Germinal center (tissue), 1 donor: ENCODE results near the gene UBASH3A.
"Not testable (repeated sequence)": the region's sequence is repeated elsewhere in the genome, so short reads cannot be mapped to it uniquely, and the experiment has no call there.

Experiments
- DNase-seq: peaks from one replicate; pipeline ENCODE4 v3.0.0; 2012; ENCODE audit warnings: mixed read lengths, low spot score

The UBASH3A gene

DNA sequence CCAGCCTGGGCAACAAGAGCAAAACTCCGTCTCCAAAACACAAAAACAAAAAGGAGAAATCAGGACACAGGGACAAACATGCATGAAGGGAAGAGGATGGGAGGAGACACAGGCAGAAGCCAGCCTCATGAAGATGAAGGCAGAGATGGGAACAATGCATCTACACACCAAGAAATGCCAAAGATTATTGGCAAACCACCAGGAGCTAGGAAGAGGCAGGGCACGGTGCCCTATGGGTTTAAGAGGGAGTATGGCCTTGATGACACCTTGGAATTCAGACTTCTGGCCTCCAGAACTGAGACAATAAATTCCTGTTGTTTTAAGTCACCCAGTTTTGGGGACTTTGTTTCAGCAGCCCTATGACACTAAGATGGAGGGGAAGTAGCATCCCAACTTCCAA lies 13.0 kb upstream of the UBASH3A start:
- DNase-seq: no peak

DNA sequence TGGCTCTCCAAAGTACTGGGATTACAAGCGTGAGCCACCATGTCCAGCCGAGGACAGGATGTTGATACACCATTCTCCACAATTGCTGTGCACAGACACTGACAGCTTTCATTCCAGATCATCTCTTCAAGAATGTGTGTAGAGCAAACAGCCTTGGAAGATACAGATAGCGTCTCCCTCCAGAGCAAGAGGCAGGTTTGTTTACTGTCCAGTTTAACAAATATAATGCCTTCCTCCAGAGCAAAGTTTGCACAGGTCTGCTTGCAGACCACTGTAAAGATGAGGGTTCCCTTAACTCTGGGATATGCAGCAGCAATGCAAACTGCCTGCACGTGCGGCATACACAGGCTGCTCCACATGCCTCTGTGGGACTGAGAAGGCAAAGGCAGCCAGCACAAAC lies 12.4 kb upstream of the UBASH3A start:
- DNase-seq: no peak

DNA sequence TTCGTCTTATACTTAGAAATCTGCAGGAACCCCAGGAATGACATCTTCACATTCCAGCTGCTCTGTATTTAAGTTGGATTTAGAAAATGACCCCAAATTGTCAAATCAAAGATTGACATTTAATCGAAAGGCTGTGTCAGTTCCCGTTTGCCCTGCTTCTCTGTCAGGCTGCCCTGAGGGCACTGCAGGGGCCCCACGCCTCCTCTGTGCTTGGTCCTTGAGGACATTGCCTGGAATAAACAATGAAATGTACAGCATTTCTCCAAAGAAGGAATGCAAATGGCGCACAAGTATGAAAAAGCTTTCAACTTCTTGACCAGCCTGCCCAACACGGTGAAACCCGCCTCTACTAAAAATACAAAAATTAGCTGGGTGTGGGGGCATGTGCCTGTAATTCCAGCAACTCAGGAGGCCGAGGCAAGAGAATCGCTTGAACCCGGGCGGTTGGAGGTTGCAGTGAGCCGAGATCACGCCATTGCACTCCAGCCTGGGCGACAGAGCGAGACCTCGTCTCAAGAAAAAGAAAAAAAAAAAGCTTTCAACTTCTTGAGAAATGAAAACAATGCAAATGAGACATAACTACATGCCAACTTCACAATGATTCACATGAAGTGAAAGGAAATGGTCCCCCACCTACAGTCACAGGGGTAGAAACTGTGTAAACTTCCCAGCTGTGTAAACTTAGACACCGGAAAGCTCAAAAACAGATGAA lies 10.8 kb upstream of the UBASH3A start:
- peak; percentile 34 for DNase-seq

DNA sequence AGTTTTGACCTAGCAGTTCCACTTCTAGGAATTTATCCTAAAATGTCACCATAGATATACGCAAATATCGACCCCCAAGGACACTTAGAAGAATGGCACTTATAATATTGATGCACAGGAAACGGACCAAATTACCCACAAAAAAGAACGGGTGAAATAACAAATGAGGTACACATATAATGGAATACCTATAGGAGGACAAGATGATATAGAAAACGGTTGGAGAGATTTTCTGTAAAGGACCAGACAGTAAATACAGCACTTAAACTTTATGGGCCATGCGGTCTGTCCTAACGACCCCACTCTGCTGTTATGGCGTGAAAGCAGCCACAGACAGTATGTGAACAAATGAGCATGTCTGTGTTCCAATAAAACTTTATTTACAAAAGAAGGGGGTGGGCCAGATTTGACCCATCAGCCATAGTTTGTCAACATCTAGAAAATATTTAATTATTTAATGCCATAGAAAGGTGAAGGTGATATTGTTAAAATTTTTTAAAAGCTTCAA lies 10.2 kb upstream of the UBASH3A start:
- no peak for DNase-seq

DNA sequence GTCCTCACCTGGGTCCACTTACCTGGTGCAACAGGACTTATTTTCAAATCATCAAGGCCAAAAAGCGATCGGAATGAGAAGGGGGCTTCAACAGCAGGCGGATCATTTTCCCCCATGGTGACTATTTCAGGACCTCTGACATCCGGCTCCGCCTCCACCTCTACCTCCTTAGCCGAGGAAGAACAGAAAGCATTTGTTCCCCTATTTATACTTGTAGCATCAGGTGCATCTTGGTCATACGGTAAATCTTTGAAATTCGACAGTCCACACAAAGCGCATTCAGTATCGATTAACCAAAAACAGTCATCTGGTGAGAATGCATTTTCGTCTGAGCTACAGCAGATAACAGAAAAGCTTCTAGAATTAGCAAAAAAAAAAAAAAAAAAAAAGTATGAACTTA lies 8.4 kb upstream of the UBASH3A start:
- no peak for DNase-seq

DNA sequence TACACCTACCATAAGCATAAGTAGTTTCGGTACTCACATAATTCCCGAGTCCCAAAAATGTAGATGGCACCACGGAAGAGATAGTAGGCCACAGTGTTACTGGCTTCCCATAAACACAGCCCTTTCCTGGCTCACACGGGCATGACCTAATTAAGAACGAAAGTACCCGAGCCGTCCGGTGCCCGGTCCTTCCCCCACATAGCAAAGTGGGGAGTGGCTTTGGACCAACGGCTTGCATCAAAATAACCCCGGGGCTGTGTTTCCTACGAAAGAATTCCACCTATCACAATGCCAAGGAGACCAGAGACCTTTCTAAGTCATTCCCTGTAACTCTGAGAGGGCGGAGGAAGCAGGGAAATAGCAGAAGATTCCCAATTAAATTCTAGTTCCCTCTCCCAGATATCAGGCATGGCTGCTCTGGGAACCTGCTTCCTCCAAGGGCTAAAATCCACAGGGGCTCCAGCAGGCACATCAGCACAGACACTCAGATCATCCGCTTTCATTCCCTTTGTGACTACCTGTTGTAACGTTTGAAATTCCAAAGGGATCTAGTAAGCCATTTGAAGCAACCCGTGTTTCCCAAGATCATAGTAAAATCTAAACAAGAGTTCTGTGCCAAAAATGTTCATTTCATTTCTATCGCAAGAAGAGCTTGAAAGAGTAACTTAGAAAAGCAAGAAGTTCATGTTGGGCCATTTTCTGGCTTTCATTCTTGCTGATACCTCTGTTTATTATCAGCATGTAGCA lies 7.6 kb upstream of the UBASH3A start, which contains the start of gene TMPRSS3:
TSS of gene TMPRSS3 (minus strand) at position 148 of the 747 bp plus-strand sequence. CDS start 635 bp downstream, outside the sequence.
- DNase-seq: no peak

DNA sequence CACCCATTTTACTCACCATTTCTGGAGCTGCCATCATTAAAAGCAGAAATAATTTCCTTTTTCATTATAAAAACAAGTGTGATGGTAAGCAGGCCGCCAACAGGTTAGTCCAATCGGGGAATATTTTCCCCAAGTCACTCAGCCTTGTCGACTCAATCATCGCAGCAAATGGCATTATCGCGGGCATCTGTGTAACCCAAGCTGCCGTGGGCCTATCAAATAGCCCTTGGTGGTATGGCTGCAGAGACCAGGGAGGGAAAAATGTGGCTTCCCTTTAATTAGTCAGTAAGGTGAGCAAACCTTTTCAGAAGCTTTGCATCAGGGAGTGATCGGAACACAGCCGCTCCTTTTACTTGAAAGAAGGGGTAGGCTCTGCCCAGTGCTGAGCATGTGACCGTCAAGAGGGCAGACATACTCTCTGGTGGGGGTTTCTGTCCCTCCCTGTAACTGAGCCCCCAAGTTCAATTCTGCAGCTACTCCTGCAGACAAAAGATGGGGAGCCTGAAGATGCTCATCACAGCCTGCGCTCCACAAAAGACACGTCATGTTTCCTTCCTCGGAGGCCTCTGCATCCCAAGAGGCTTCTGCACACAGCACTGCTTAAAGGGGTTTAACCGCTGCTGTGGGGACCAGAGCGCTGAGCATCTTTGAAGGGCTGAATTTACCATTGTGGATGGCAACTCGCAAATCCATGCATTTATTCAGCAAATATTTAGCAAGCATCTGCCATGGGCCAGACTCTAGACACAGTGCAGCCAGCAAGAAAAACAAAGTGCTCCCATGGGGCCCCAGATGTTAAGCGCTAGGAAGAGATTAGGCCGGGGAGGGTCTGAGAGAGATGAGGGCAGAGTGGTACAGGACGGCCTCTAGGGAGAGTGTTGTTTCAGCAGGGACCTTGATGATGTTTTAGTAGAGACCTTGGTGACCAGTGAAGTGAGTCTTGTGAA lies 6.6 kb upstream of the UBASH3A start:
- DNase-seq: no peak

DNA sequence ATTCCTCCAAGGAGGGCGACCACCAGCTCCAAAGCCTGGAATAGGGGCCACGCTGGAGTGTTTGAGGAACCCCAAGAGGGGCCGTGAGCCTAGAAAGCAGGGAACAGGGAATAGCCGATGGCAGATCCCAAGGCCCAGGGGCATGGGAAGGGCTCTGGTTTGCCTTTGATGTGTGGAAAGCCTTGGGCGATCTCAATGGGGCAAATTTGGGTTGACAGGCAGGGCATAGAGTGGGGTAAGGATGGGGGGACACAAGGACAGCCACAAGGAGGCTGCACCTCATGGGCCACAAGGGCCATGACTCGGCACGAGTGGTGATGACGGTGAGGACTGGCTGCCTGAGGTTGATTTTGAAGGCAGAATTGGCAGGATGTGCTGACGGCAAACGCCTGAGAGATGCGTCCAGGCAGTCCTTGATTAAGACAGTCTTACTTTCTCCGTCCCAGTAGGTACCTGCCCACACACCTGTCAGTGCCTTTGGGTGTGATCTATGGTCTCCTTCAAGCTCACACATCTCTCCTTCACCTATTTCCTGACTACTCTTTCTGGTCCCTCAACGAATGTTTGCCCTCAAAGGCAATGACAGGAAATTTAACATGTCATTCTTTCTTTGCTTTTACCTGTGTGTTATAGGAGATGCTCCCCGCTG lies 5.8 kb upstream of the UBASH3A start:
- DNase-seq: no peak

DNA sequence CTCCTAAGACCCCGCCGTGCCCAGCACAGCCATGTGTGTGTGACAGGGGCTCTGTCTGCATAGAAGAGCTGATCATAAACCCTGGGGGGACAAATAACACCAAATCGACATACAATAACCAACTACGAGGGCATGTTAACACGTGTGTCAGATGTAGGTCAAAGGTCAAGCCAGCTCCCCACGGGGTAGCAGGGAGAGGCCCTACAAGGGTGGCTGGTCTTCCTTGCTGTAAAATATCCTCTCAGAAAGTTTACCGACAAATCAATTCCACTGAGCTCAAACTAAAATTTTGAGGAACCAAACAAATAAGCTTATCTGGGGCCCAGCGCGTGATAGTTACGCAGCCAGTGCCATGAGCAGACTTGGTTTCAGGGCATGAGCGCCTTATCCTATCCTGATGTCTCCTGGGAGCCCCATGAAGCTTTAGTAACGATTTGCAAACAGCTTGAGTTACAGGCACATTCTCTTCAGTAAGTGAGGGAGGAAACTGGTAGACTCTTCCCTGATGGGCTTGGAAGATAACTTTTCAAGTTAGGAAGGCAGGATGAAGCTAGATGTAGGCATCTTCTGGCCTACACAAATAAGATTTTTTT lies 5.2 kb upstream of the UBASH3A start:
- no peak for DNase-seq

DNA sequence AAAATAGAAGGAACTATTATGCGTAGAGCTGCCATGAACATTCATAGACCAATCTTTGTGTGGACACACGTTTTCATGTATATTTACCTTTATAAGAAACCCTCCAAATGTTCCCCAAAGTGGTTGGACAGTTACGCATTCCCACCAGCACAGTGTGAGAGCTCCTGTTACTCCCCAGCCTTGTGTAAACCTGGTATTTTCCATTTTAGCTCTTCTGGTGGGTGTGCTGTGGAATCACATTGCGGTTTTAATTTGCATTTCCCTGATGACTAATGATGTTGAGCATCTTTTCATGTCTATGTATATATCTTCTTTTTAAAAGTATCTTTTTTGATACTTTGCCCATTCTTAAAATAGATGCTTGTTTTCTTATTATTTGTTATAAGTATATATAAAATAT lies 3.2 kb upstream of the UBASH3A start:
- no peak for DNase-seq

DNA sequence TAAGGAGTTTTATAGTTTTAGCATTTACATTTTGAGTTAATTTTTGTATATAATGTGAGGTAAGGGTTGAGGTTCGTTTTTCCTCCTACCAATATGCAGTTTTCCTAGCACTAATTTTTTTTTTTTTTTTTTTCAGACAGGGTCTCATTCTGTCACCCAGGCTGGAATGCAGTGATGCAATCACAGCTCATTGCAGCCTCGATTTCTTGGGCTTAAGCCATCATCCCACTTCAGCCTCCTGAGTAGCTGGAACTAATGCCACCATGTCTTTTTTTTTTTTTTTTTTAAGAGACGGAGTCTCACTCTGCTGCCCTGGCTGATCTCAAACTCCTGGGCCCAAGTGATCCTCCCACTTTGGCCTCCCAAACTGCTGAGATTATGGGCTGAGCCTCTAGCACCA lies 2.5 kb upstream of the UBASH3A start:
- no peak for DNase-seq

DNA sequence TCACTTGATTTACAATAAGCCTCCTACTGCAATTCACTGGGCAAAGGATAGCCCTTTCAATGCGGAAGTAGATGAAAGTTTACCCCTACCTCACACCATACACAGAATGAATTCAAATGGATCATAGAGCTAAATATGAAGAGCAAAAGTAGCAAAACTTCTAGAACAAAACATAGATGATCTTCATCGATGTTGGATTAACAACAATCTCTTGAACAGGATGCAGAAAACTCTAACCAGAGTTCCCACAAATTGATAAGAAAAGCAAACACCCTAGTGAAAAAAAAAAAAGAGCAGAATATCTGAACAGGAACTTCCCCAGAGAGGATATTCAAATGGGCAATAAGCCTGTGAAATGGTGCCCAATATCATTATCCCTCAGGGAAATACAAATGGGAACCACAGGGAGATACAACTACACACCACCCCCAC lies 1.9 kb upstream of the UBASH3A start:
- no peak for DNase-seq

DNA sequence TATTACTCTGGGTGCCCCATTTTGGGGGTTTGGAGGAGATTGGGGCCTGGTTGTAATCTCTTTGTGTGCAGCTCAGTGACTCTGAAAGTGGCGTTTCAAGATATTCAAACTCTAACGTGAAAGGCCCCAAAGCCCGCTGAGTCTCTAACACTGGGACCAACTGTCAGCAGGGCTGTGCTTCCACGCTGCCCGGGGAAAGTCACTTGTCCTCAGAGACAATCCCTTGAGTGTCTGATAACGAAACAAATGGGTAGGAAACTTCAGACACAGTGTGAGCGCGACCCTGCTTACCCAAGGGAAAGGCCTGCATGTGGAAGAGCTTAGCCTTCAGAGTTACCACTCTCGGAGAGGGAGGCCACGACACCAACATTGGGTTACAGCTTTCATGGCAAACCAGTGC lies 837 bp downstream of the UBASH3A start:
- DNase-seq: no peak

DNA sequence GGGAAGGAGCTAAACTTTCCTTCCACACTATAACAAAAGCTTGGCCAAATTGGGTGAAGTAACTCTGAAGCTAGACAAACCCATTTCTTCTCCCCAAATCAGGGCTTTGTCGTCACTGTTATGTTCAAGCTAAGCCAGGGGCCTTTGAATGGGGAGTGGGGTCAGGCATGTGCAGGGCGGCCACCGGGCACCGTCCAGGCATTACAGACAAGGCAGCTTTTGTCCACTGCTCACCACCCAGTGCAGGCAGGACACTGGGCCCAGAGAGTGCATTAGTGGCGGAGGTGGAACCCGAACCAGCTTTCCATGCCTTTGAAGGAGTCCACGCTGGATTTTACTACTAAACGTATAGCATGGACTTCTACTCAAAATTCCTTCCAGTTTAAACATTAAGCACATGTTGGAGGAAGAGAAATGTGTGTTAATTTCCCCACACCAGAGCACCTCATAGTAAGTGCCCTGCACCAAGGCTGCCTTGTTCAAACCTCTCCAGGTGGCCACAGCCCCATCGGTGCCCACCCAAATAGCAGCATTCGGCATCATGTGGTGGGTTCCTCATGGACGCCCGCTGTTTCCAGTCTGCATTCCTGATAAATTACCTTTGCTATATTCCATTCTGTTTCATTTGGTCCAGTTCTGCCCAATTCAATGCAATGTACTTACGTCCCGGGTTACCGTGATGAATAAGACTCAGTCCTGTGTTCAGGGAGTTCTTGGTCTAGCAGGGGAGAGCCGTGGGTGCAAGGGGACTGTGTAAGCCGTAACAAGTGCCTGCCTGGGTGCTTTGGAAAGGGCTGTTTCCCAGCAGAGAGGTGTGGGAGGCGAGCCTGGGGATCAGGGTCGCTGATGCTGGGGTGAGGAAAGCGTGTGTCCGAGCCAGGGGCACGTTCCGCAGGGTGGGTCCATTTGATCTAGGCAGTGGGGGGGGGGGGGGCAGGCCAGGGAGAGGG lies 1.6 kb downstream of the UBASH3A start:
- no peak for DNase-seq

DNA sequence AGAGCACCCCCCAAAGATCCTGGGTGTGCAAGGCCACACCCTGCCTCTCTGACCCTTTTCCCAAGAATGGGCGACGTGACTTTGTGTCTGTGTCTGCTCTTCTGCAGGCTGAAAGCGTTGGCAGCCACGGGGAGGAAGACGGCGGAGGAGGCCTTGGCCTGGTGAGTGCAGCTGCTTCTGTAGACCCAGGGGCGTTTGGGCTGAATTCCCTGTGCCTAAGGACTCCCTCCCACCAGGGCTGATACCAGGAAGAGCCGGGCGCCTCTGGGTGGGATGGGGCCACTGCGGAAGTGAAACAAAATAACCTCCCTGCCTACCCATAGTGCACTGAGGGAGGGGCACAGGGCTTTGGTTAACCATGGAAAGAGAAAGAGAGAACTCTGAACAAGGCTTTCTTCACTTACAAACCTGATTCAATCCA lies 2.5 kb downstream of the UBASH3A start:
- no peak for DNase-seq

DNA sequence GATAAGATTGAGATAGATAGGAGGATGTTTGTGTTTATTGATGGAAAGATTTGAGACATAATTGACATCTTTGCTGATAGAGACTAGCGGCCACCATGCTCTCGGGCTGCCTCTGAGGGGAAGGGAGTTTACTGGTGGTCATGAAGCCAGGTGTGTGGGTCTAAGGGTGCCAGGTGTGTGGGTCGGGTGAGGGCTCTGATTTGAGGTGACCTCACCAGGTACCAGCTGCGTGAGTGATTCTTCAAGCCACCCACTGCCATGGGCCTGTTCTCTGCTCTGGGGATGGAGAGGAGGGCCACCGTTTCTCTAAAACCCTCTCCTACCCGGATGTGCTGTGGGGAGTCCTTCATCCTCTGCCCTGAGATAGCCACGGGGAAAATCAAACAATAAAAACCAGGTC lies 3.2 kb downstream of the UBASH3A start:
- no peak for DNase-seq

DNA sequence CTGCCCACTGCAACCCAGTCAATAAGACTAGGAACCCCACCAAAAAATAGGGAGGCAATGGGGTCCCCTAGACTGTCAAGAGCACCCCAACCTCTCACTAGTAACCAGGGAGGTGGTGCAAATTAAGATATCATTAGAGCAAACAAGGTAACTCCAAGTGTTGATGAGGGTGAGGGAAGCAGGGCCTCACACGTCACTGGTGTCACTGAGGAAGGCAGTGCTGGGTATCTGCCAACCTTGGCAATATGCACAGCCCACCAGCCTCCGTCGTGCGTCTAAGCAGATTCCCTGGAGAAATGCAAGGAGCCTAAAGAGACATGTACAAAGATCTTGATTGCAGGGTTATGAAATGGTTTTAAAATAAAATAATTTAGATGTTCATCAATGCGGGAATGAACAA lies 3.8 kb downstream of the UBASH3A start:
- DNase-seq: no peak

DNA sequence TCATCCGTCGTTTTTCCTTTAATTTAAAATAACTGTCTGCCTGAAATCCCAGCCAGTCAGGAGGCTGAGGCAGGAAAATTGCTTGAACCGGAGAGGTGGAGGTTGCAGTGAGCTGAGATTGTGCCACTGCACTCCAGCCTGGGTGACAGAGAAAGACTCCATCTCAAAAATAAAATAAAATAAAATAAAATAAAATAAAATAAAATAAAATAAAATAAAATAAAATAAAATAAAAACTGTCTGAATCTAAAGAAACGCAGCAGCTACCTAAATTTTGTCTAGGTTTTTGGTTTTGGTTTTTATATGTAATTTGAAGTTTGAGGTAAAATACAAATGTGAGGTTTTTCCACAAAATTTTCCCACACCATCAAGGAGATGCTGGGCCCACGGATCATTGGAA lies 5.0 kb downstream of the UBASH3A start:
- not testable (repeated sequence) for DNase-seq

DNA sequence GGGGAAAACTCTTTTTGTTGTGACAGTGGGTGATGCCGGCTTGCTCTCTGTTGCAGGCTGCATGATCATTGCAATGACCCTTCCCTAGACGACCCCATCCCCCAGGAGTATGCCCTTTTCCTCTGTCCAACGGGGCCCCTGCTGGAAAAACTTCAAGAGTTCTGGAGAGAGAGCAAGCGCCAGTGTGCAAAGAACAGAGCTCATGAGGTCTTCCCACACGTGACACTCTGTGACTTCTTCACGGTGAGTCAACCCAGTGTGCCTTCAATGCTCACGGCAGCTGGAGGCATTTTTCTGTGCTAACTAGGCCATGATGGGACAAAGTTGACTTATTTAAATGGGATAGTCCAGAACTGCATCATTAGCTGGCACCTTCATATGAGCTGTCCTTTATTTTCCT lies 5.7 kb downstream of the UBASH3A start:
- DNase-seq: no peak

DNA sequence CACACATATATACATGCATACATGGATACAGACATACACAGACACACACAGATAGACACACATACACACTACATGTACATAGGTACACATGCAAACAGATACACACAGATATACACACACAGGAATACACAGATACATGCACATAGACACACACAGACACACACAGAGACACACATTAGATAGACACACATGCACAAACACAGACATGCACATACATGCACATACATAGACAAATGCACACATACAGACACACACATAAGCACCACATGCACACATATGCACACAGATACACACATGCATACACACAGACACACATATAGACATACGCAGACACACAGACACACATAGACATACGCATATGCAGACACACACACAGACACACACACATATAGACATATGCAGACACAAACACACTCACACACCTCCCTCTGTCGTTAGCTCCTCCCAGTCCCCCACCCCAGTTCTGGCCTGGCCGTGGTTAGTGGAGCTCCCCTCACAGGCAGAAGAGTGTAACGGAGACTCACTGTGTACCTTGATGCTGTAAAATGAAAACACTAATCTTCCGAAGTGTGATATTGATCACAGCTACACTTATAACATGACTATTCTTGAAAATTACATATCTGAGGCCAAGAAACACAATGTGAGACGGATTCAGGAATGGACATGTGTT lies 7.6 kb downstream of the UBASH3A start:
- DNase-seq: no peak
